WERI-Rb-1 (cell line): ENCODE results near the gene ZNF430.

Source experiments
- DNase-seq: peaks from one replicate; pipeline ENCODE4 v3.0.0-alpha.2; 2020
- H3K27ac ChIP-seq: fragments of 250-450 bp; sonication (Bioruptor Pico); 2 replicates; pipeline ENCODE4 v1.5.1; 2020; ENCODE audit warnings: mild to moderate bottlenecking, moderate library complexity
- H3K27me3 ChIP-seq: fragments of 250-450 bp; sonication (Bioruptor Pico); 2 replicates; pipeline ENCODE4 v1.5.1; 2021; ENCODE audit warnings: mild to moderate bottlenecking, low read depth, moderate library complexity; ENCODE audit not compliant: insufficient read depth, severe bottlenecking
- H3K36me3 ChIP-seq: fragments of 250-450 bp; sonication (Bioruptor Pico); 2 replicates; pipeline ENCODE4 v1.5.1; 2020; ENCODE audit warnings: mild to moderate bottlenecking, moderate library complexity
- H3K4me3 ChIP-seq: 2 replicates; pipeline ENCODE4 v1.5.1; 2011; ENCODE audit warnings: low read depth, mild to moderate bottlenecking, control low read depth, low read length
- H3K9me3 ChIP-seq: fragments of 250-450 bp; sonication (Bioruptor Pico); 2 replicates; pipeline ENCODE4 v1.5.1; 2021; ENCODE audit warnings: mild to moderate bottlenecking, moderate library complexity; ENCODE audit not compliant: severe bottlenecking
- CTCF ChIP-seq: IDR thresholded peaks from 2 replicates; pipeline ENCODE4 v1.5.1; 2011; ENCODE audit warnings: low read depth, mild to moderate bottlenecking, control low read depth, inconsistent platforms, low read length

ZNF430 gene

GRCh38 chr19:21098291-21098690 is 77.8 kb downstream of the ZNF430 start:
- no peaks in the 10 kb centered on the region for H3K9me3 ChIP-seq
- H3K4me3 ChIP-seq: no peak overlapping the region
- TF ChIP-seq CTCF: no peak
- no peaks in the 10 kb centered on the region for H3K27me3 ChIP-seq
- no peak overlapping the region for H3K27ac ChIP-seq
- H3K36me3 ChIP-seq: no peaks in the 10 kb centered on the region; the same call in 1 of the 2 replicates
- DNase-seq: no peak

DNA sequence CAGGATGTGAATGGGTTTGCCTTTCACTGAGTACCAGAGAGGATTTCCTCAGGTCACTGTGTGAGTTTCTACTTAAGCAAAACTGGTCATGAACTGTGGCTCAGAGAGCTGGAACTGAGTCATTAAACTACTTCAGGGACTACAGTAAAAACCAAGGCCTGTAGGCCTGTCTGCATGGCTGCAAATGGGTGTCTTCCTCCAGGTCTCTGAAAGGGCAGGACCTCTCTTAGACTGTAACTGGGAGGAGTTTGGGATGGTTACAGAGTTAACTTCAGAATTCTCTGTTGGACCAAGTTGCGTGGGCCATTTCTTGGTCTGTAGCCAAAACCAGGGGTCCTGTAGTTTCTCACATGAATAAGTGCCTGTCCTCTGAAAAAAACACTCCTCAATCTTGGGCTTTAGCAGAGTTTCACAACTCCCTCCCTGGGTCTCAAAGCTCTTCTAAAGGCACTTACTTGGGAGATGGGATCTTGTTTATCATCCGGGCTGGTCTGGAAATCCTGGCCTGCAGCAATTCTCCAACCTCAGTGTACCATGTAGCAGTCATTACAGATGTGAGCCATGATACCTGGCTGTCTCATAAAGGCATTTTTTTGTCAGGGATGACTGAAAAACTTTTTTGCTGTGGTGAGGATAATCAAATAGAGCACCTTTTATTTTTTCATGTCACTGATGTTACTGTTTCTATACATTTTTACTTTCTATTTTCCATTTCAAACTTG is 81.2 kb downstream of the ZNF430 start:
- no peak overlapping the region for H3K4me3 ChIP-seq
- no peaks in the 10 kb centered on the region; the same call in none of the 2 replicates for H3K36me3 ChIP-seq
- no peak for DNase-seq
- H3K9me3 ChIP-seq: no peaks in the 10 kb centered on the region
- H3K27me3 ChIP-seq: no peaks in the 10 kb centered on the region
- TF ChIP-seq CTCF: no peak
- H3K27ac ChIP-seq: no peak overlapping the region

DNA sequence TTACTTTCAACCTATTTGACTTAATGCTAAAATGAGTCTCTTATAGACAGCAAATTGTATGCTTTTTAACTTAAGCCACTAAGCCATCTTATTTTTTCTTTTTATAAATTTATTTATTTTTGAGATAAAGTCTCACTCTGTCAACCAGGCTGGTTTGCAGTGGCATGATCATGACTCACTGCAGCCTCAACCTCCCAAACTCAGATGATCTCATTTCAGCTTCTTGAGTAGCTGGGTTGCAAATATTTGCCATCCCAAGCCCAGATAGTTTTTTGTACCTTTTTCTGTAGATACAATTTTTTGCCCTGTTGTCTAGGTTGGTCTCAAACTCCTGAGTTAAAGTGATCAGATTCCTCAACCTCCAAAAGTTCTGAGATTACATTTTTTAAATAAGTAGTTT is 88.7 kb downstream of the ZNF430 start:
- H3K36me3 ChIP-seq: peaks cover 6% of the 10 kb centered on the region
- DNase-seq: no peak
- H3K27ac ChIP-seq: no peak overlapping the region
- no peaks in the 10 kb centered on the region for H3K27me3 ChIP-seq
- no peak for TF ChIP-seq CTCF
- H3K4me3 ChIP-seq: no peak overlapping the region
- H3K9me3 ChIP-seq: no peaks in the 10 kb centered on the region
